ENCODE results near the gene JUP. TPM values are rescaled to one million over a fixed set of nuclear protein-coding genes. Genes with fewer than 3 reads are reported as not detected.

The JUP gene
- total RNA-seq, 3 donors from 2014 or later: 107 to 158 (median 121) TPM

GRCh38 chr17:41792845-41793783, 6.6 kb upstream of the JUP start:
- H3K4me3 ChIP-seq: peak overlapping the region in 2 of 3 donors; percentile 28 to 44
- H3K4me1 ChIP-seq: peaks cover 7 to 18% of the 10 kb centered on the region in 2 donors
- DNase-seq (ENCODE audit: low spot score in 2 of 2): peak; percentile 87
- no peaks in the 10 kb centered on the region for H3K9me3 ChIP-seq
- H3K36me3 ChIP-seq: no peaks in the 10 kb centered on the region
- no peaks in the 10 kb centered on the region for H3K27me3 ChIP-seq
- H3K27ac ChIP-seq: peak overlapping the region; percentile 89 to 94
- intact Hi-C loops (cut with DNase I; ENCODE audit: low total_unique reads): no loop called here
- TF ChIP-seq CTCF (IDR thresholded peaks at IDR 0.05): no peak
- TF ChIP-seq POLR2AphosphoS5 (IDR thresholded peaks at IDR 0.05): peak in 1 of 3 donors; percentile 46

- DNase-seq (ENCODE audit: low spot score in 2 of 2): no peak
- intact Hi-C loops (cut with DNase I; ENCODE audit: low total_unique reads): no loop called here
- peaks cover 8 to 10% of the 10 kb centered on the region in 2 donors for H3K4me1 ChIP-seq
- H3K9me3 ChIP-seq: no peaks in the 10 kb centered on the region
- no peaks in the 10 kb centered on the region for H3K36me3 ChIP-seq
- no peaks in the 10 kb centered on the region for H3K27me3 ChIP-seq
- TF ChIP-seq POLR2AphosphoS5 (IDR thresholded peaks at IDR 0.05) (peak in 2 of 3 donors; percentile 6 to 58), POLR2A (IDR thresholded peaks at IDR 0.05) (no peak)
- H3K27ac ChIP-seq: peak overlapping the region; percentile 99
- H3K4me3 ChIP-seq: peak overlapping the region in 2 of 3 donors; percentile 86 to 98
These were observed 509 bp upstream of the JUP start for GRCh38 chr17:41787021-41787418.

- H3K4me3 ChIP-seq: peak overlapping the region; percentile 75 to 98 (median 86)
- H3K9me3 ChIP-seq: no peaks in the 10 kb centered on the region
- H3K27me3 ChIP-seq: no peaks in the 10 kb centered on the region
- H3K36me3 ChIP-seq: no peaks in the 10 kb centered on the region
- intact Hi-C loops (cut with DNase I; ENCODE audit: low total_unique reads): no loop called here
- peaks cover 6 to 14% of the 10 kb centered on the region in 2 donors for H3K4me1 ChIP-seq
- DNase-seq (ENCODE audit: low spot score in 2 of 2): peak; percentile 83 to 88
- H3K27ac ChIP-seq: peak overlapping the region; percentile 99
- TF ChIP-seq POLR2AphosphoS5 (IDR thresholded peaks at IDR 0.05): peak in 2 of 3 donors; percentile 37 to 63
- TF ChIP-seq POLR2A (IDR thresholded peaks at IDR 0.05): peak; percentile 42
- no peak for TF ChIP-seq CTCF (IDR thresholded peaks at IDR 0.05)
These were observed 668 bp downstream of the JUP start for GRCh38 chr17:41785859-41786226.

GRCh38 chr17:41785091-41785858, 1.2 kb downstream of the JUP start:
- peak overlapping the region; percentile 75 to 98 (median 86) for H3K4me3 ChIP-seq
- H3K4me1 ChIP-seq: peaks cover 6 to 18% of the 10 kb centered on the region in 2 donors
- H3K27me3 ChIP-seq: no peaks in the 10 kb centered on the region
- no peaks in the 10 kb centered on the region for H3K9me3 ChIP-seq
- TF ChIP-seq POLR2AphosphoS5 (IDR thresholded peaks at IDR 0.05): no peak
- TF ChIP-seq CTCF (IDR thresholded peaks at IDR 0.05): no peak
- TF ChIP-seq POLR2A (IDR thresholded peaks at IDR 0.05): no peak
- H3K36me3 ChIP-seq: no peaks in the 10 kb centered on the region
- no peak for DNase-seq (ENCODE audit: low spot score in 2 of 2)
- intact Hi-C loops (cut with DNase I; ENCODE audit: low total_unique reads): no loop called here
- H3K27ac ChIP-seq: peak overlapping the region; percentile 99

GRCh38 chr17:41784207-41784744, 2.2 kb downstream of the JUP start:
- no peak for TF ChIP-seq CTCF (IDR thresholded peaks at IDR 0.05)
- no peak for TF ChIP-seq POLR2AphosphoS5 (IDR thresholded peaks at IDR 0.05)
- TF ChIP-seq POLR2A (IDR thresholded peaks at IDR 0.05): no peak
- Histone ChIP-seq H3K9me3 (no peaks in the 10 kb centered on the region), H3K36me3 (no peaks in the 10 kb centered on the region), H3K4me1 (peaks cover 6 to 23% of the 10 kb centered on the region in 2 donors), H3K27me3 (no peaks in the 10 kb centered on the region), H3K27ac (peak overlapping the region; percentile 99), H3K4me3 (peak overlapping the region in 2 of 3 donors; percentile 86 to 98)
- intact Hi-C loops (cut with DNase I; ENCODE audit: low total_unique reads): no loop called here
- DNase-seq (ENCODE audit: low spot score in 2 of 2): peak; percentile 45 to 67

All from breast epithelium (tissue), 4 donors.